Right ventricle myocardium superior (tissue), 1 donor: ENCODE data around the gene FYN. TPM values are rescaled to one million over a fixed set of nuclear protein-coding genes. Genes with fewer than 3 reads are reported as not detected.
A peak's percentile ranks its signal among the peaks of the same experiment; 100 is the strongest.

Experiments used
- ATAC-seq: fragments of 200-7000 bp; cut with Tn5 transposase; one replicate; pipeline ENCODE4 v1.9.1; 2020; ENCODE audit warnings: mild to moderate bottlenecking; ENCODE audit not compliant: poor library complexity
- DNase-seq: peaks from one replicate; pipeline ENCODE4 v3.0.0-alpha.2; 2020
- intact Hi-C: fragments of 100-400 bp; cut with DNase I; formaldehyde crosslinking; loops from one replicate; pipeline ENCODE4 v1.11.2; 2022
- total RNA-seq: library from RNA; stranded (reverse); fragmentation: NEBNext Ultra II Directional; extraction: Animal tissue kit (Norgen Biotek cat#: 25700); gene quantifications from one replicate; pipeline ENCODE4 v1.2.1, GENCODE V29; 2021
- donor health status: DM: no; HTN: yes; CAD: no; lungs with severe emphysema.

Gene FYN
- total RNA-seq, 1 donor from 2014 or later, result 40.6 TPM

GRCh38 chr6:111767752-111768430, 105.4 kb downstream of the FYN start:
- no peak for ATAC-seq
- intact Hi-C loops, result no loop called here
- no peak for DNase-seq

DNA sequence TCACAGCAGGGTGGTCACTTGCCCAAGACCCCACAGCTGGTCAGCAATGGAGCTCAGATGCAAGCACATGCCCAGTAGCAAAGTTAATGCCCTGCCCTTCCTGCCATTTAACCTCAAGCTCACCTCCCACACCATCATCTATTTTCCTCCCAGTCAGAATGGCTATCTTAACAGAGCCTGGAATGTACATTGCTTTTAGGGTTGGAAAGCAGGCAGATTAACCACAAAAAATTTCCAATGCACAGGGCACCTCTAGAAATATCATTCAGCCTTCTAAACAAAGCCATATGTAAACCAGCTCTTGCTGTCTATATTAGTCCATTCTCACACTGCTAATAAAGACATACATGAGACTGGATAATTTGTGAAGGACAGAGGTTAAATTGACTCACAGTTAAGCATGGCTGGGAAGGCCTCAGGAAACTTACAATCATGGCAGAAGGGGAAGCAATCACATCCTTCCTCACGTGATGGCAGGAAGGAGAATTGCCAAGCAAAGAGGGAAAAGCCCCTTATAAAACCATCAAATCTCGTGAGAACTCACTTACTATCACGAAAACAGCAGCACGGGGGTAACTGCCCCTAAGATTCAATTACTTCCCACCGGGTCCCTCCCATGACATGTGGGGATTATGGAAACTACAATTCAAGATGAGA, 106.9 kb downstream of the FYN start:
- no peak for ATAC-seq
- no peak for DNase-seq
- intact Hi-C loops, result no loop called here

GRCh38 chr6:111765763-111766162, 107.5 kb downstream of the FYN start:
- DNase-seq, result no peak
- intact Hi-C loops, result no loop called here
- ATAC-seq, result no peak

DNA sequence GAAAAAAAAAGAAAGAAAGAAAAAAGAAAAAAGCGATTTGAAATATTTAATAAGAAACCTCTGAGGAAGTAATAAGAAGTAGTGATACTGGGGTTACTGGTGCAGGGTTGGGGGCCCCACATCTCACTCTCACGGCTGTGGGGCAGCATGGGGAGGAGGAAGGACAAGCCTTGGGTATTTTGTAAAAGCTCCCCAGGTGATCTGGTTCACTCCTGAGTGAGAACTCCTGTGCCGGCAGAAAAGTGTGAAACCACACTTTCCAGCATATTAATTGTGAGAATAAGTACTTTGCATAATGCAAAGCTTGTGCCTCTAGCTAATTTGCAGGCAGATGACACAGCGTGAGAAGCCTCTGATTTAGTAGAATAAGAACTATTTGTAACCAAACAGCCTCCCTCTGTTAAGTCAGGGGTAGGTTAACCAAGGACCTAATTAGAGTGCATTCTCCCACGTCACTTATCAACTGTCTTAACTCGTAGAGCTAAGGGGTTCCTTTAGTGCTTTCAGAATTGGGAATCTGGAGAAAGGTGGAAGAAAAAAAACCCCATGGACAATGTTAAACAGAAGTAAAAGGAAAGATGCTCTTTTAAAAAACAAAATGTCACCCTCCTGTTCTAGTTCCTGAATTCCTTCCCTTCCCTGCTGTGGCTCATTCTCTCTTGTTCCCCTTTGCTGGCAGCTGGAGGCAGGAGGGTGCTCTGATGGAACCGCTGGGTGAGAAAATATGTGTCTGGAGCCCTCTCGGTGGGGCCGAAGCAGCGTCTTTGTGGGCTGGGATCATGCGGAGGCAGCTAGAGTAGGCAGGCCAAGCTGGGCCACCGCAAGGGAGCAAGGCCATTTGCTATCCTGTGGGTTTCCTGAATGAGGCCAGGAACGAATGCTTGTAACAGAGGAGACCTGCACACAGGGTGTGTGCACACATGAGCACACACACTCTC, 108.7 kb downstream of the FYN start:
- DNase-seq, result no peak
- no peak for ATAC-seq
- intact Hi-C loops, result no loop called here

DNA sequence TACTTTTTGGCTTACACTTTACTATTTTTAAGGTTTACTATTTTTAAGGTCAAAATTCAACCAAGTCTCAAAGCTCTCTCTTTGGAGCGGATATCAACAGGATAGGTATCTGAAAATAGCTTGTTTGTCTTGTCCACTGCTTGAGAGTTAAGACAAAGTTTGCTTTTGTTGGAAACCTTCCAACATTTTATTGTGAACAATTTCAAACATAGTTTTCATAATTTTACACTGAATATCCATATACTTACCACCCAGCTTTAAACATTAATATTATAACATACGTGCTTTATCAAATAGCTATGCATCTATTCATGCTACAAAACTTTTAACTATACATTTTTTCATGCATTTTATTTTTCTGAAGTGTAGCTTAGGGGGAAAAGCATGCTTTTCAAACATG, 109.9 kb downstream of the FYN start:
- no peak for ATAC-seq
- no peak for DNase-seq
- intact Hi-C loops, result no loop called here

- no peak for DNase-seq
- intact Hi-C loops, result no loop called here
- ATAC-seq, result no peak
These were observed 111.4 kb downstream of the FYN start for GRCh38 chr6:111761783-111762312.

DNA sequence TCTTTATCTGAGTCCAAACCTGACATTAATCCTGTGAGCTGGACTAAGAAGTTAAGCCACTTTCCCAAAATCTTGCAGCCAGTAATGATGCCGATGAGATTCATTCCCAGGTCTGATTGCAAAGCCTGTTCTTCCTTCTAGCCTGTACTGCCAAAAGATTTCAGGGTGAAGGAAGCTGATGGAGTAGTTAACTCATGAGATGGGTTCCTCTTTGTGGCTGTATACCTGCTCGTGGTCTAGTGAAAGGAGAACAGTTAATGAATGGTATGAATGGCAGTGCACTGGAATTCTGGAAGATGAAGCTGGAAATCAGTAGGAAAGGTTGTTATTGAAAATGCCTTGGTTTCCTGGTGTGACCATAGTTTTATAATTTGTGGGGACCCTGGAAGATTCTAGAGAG, 112.0 kb downstream of the FYN start:
- DNase-seq, result no peak
- intact Hi-C loops, result no loop called here
- ATAC-seq, result no peak

DNA sequence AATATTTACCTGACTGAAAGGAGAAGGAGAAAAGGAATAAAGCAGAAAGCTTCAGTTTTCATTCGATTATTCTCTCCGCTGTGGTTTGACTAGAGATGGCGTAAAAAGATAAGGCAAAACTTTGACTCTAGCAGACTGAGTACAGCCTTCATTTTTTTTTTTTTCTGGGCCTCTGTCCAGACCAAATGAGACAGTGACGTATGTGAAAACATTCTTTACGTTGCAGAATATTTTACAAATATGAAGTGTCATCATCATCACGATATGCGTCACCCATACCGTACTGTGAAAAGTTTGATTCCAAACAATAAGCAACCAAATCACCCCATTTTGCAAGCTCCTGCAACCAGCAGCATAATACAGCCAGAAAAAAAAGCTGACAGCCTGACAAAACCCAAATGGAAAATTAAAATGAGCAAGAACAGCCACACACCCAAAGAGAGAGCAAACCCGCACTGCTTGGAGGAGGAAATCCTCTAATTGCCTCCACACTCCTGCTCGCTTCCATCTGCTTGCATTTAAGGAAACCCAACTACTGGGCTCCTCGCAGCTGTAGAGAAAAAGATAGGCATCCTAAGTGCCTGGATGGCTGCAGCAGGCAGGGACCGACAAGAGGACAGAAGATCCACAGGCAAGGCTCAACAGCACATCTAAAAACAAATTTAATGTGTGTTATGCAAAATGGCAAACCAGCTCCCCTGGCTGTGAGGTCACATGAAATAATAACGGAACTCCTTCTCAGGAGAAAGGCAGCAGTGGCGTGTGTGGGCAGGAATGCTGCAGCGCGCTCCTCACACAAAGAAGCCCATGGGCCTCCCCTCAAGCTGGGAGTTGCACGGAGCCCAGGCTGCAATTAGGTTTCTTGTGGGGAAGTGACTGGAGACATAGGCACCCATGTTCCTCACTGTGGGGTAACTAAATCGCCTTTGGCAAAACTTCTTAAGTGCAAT, 113.1 kb downstream of the FYN start:
- intact Hi-C loops, result no loop called here
- DNase-seq (no peak), ATAC-seq (peak; percentile 46)

DNA sequence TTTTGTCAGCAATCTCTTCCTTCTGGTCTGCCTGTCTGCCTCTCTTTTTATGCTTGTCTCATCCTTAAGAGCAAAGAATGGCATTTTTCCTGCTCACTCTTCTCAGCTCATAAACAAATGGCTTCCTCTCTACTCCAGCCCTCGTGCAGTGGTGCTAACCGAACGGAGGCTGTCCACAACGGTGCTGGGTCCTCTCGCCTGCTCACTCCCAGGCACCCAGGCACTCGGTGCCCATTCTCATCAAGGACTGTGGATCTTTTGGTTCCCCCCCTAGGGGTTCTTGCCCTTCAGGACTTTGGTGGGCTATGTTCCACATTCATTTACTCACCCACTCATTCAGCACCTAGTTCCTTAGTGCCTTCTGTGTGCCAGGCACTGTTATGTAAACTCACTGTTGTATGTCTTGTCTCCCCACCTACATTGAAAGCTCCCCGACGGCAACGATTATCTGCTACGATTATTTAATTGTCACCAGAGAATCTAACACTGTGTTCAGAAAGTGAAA, 113.9 kb downstream of the FYN start:
- intact Hi-C loops, result no loop called here
- DNase-seq (no peak), ATAC-seq (no peak)

DNA sequence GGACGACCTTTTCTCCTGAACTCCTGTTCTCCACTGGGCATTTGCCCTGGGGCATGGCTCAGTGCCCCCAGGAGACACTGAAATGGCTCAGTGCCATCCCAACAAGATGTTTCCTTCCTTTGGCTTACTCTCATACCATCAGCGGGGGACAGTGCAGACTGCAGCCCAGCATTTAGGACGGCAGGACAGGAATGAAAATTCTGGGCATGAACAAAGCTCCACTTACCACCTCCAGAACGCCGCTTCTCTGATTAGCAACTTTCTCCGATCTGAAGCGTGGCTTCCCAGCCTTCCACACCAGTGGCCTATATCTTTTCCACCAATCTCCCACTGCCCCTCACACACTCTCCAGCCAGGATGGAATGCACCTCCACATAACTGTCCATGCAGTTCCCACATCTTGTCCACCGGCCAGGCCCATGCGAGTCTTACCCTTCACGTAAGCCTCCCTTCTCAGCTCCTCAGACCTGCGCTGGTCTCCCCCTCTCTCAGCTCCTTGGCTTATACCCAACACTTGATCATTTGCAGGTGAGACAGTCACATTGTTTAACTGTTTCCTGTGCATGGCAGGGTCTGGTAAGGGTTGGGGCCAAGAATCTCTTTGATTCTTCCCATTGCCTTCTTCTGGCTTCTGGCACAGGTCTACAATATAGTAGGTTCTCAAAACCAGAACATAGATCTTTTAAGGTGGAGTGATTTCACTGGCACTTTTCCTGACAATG, 114.5 kb downstream of the FYN start:
- intact Hi-C loops, result no loop called here
- ATAC-seq (no peak), DNase-seq (no peak)

GRCh38 chr6:111757342-111757741, 115.9 kb downstream of the FYN start:
- ATAC-seq, result no peak
- no peak for DNase-seq
- intact Hi-C loops, result no loop called here

- DNase-seq (no peak), ATAC-seq (no peak)
- intact Hi-C loops, result no loop called here
These were observed 118.8 kb downstream of the FYN start for GRCh38 chr6:111754423-111754822.

- intact Hi-C loops, result no loop called here
- DNase-seq (no peak), ATAC-seq (peak; percentile 52)
These were observed 119.7 kb downstream of the FYN start for GRCh38 chr6:111753573-111753972.

- DNase-seq, result no peak
- intact Hi-C loops, result no loop called here
- ATAC-seq, result no peak
These were observed 120.8 kb downstream of the FYN start for GRCh38 chr6:111752476-111752875.

GRCh38 chr6:111750753-111751673, 122.2 kb downstream of the FYN start:
- ATAC-seq (no peak), DNase-seq (no peak)
- intact Hi-C loops, result no loop called here

- DNase-seq (no peak), ATAC-seq (no peak)
- intact Hi-C loops, result no loop called here
These were observed 123.1 kb downstream of the FYN start for GRCh38 chr6:111750153-111750552.

- ATAC-seq (no peak), DNase-seq (no peak)
- intact Hi-C loops, result no loop called here
These were observed 125.0 kb downstream of the FYN start for GRCh38 chr6:111748231-111748647.
